G401 (cell line): ENCODE data around the gene ADAMTS2. TPM values are rescaled to one million over a fixed set of nuclear protein-coding genes. Genes with fewer than 3 reads are reported as not detected.
A peak's percentile ranks its signal among the peaks of the same experiment; 100 is the strongest.

Experiments used
- DNase-seq: peaks from one replicate; pipeline ENCODE4 v3.0.0-alpha.2; 2015; ENCODE audit warnings: low spot score
- in situ Hi-C: cut with HindIII; loops from 2 replicates; pipeline ENCODE4 v1.10.0; 2016; ENCODE audit warnings: low sequenced_read_pairs, mixed read lengths
- total RNA-seq: library from RNA; depleted of rRNA; stranded (reverse); fragments of >200 nt; shearing (Covaris generic); gene quantifications from 2 replicates; pipeline ENCODE4 v1.2.3, GENCODE V29; 2014

ADAMTS2 gene
- total RNA-seq, 1 experiment from 2014 or later, result not detected

DNA sequence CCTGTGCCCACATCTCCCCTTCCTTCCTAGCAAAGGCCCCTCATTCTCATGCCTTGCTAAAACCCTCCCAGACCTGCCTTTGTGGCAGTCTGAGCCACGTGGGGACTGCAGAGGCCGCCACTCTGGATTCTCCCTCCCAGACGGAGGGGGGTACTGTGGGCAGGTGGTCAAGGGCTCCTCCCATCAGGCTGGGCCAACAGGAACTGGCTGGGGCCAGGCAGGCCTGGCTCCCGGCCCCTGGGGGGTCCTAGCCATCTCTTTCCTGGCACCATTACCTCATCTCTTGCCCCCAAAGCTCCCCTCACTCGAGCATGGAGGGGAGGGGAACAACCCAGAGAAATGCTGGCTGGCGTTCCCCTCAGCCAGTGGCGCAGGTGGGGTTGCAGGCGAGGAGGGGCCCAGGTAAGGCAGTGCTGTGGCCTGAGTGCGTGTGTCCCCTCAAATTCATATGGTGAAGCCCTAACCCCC, 196.5 kb downstream of the ADAMTS2 start:
- in situ Hi-C loops, result no loop called here
- no peak for DNase-seq

DNA sequence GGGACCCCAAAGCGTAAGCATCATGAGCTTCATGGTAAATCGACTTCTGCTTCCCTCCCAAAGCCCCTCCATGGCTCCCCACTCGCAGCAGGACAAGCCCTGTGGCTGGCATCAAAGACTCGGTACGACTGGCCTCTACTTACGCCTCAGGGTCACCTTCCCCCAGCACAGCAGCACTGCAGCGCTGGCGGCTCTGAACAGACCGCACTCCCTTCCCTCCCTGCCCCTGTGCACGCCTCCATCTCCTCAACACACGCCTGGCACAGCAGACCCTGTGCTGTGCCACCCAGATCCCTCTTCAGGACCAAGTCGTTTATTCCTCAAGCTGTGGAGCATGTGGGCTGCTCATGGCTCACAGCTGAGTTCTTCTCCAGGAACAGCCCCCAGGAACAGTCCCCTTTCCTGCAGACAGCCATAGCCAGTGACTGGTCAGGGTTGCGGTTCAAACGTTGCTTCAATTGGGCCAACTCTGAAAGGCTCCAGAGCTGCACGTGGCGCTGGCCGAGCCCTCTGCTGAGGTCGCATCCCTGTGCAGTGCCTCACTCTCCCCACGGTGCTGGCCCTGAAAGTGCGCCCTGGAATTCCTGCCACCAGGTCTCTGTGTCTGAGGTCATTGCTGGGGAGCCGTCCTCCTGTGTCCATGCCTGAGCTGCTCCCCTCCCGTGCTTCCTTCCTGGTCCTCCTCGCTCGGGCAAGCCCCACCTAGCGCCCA, 197.1 kb downstream of the ADAMTS2 start:
- in situ Hi-C loops, result no loop called here
- no peak for DNase-seq

DNA sequence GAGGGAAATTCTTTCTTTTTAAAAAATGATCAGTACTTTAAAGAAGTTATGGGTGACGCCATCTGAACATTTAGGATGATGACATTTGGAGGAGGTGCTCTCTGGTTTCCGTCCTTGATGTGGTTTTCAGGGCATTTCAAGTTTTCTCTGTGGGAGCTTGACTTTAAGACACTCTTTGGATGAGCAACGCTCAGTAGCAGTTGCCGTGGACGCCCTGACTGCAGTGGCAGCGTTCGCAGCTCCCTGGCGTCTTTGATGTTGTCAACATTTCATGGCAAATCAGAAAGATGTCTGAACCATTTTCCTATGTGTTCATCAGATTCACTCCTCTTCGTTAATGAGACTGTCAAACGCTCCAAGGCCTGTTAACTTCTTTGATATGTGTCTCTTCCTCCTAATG, 199.0 kb downstream of the ADAMTS2 start:
- in situ Hi-C loops, result no loop called here
- no peak for DNase-seq

DNA sequence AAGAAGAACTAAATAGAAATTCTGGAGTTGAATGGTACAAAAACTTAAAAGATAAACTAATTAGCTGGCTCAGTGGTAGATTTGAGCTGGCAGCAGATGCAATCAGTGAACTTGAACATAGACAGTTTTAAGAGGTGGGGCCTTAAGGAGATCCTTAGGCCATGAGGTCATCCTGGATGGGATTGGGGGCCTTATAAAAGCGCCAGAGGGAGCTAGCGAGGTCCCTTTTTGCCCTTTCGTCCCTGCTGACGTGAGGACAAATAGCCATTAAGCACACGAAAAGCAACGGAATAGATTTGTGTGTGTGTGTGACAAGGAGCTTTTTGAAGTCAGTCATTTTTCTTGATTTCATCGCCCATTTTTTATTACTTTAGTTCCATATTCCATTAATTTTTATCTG, 201.8 kb downstream of the ADAMTS2 start:
- in situ Hi-C loops, result no loop called here
- DNase-seq, result no peak

DNA sequence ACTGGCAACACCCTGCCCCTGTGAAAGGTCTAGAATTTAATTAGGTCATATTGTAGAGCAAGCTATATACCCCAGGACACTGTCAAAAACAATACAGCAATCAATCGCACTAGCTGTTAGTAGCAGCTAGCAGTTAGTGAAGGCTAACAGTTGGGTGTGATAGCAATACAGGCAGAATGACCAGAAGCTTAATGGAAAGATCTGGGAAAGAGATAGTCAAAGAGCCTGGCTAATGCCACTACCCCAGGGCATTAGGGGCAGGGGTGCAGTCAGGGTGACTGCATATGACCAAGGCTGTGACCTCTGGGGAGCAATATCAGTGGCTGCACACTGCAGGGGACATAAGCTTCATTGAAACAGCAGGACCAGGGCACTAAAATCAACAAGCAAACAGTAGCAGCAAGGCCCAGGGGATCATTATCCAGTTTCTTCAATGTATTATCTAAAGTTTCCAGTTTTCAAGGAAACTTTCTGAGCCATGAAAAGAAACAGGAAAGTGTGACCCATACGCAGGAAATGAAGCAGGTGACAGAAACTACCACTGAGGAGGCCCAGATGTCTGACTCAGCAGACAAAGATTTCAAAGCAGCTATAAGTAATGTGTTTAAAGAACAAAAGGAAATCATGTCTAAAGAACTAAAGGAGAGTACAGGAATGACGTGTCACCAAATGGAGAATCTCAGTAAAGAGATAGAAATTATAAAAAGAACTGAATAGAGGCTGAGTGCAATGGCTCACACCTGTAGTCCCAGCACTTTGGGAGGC, 202.6 kb downstream of the ADAMTS2 start:
- in situ Hi-C loops, result no loop called here
- DNase-seq, result no peak

DNA sequence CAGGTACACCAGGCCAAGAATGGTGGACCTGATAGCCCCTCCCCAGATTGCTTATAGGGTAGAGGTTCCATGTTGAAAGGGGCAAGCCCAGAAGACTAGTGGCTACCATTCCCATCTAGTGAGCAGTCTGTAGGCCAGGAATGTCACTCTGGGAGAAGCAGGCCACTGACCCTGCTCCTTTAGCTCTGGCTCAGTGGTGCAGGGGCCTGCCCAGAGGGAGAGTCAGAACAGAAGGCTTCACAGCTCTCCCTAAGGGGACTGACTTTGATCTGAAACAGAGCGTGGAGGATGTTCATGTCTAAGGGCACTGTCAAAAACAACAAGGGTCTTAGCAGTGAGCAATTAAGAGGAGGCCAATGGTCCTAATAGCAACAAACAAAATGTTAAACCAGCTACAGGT, 203.4 kb downstream of the ADAMTS2 start:
- in situ Hi-C loops, result no loop called here
- no peak for DNase-seq

DNA sequence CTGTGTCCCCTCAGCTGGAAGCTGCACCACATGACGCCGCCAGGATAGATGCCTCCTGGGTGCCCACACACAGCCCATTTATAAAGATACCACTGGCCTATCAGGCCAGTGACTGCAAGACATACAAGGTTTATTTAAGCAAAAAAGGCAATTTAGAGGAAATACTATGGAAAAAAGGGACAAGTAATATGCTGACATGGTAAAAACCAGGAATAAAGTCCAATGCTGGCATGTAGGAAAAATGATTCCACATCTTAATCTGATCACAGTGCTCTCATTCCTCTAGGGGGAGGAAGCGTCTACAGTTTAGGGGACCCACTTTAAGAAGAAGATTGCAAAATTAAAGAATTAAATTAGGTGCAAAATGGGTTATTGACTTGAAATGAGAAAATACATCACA, 205.0 kb downstream of the ADAMTS2 start:
- in situ Hi-C loops, result no loop called here
- no peak for DNase-seq

DNA sequence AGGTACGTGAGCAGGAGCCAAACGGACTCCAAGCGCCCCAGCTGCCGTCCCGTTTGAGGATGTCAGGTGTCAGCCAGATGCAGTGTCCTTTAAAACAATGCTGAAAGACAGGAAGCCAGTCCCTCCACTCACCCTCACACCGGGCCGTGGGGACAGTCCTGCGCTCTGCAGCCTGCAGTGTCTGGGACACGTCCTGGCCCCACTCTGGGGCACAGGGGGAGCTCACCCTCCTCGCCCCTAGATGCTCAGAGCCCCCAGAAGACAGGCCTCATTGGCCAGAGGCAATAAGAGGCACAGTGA, 205.4 kb downstream of the ADAMTS2 start:
- in situ Hi-C loops, result no loop called here
- DNase-seq, result no peak

DNA sequence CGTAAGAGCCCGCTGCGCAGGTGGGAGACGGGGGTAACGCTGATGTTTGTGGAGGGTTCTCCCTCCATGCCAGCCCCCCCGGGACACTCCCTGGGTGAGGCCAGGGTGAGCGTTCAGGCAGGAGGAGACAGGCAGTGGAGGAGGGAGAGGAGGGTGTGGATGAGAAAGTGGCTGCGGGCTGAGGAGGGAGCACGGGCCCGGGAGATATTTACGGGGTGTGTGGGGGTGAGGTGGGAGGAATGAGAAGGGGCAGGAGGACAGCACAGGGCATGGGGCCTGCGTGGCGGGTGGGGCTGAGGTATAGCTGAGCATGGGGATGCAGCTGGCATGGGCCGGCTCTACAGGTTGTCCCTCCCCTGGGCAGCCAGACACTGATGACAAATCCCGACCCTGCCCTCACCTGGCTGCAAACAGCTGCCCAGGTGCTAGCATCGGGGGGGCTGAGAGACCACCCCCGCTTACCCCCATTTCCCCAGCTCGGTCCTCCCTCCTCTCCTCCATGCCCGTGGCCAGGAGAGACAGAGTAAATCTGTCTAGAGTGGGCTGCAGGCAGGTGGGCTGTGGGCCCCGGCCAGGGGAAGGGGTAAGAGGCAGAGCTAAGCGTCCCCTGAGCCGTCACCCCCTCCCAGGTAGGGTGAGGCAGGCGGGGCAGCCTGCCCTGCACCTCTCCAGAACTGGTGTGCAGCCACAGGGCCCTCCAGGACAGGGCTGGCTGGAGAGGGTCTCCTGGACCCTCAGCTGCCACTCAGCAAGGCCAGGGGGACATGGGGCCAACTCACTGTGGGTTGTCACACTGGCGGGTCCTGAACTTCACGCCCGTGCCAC, 205.9 kb downstream of the ADAMTS2 start:
- in situ Hi-C loops, result no loop called here
- no peak for DNase-seq

DNA sequence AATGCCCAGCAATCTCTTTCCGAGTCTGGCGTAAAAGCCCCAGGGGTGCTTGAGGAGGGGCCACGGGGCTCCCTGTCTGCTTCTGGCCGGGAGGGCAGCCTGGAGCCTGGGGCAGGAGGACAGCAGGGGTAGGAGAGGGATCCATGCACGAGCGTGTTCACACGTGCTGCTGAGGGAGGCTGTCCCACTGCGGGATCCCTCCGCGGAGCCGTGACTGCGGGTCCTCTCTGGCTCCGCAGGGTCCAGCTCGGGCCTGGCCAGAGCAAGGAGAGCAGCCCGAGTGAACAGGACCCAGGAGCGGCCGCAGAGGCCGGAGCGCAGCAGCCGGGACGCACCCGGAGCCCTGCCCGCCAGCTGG, 206.7 kb downstream of the ADAMTS2 start:
- in situ Hi-C loops, result no loop called here
- no peak for DNase-seq

DNA sequence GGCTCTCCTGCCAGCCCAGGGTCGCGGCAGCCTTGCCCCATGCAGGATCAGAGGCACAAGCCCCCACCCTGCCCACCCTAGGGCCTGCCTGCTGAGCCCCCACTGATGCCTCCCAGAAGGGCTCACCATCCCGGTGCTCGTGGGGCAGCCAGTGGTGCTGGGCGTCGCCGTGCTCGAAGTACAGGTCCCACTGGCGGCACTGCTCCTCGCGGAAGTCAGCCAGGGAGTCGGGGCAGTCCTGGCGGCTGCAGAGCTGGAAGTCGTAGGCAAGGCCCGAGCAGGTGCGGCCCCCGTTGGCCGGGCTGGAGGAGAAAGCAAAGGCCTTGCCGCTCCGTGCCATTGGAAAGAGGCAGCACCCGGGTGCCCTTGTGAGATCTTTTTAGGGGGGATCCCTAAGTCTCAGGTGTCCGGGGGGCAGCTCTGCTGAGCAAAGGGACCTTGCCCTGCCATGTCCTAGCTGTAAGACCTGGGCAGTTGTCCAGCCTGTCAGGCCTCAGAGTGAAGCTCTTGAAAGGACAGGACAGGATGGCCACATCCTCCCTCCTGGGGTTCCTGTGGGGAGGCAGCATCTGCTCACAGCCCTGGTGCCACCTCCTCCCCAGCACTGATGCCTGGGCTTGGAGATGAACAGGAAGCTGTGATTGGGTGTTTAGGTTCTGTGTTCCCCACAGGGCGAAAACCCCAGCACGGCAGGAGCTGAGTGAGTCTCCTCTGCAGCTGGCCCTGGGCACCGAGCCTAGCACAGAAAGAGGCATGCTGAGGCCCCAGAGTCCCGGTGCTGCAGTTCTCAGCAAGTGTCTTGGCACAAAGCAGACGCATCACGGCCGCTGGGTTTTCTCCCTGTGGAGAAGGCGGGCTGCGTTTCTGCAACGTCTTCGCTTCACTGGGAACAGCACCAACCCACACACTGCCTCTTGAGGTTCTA, 207.4 kb downstream of the ADAMTS2 start:
- DNase-seq, result peak; percentile 4
- in situ Hi-C loops, result no loop called here

DNA sequence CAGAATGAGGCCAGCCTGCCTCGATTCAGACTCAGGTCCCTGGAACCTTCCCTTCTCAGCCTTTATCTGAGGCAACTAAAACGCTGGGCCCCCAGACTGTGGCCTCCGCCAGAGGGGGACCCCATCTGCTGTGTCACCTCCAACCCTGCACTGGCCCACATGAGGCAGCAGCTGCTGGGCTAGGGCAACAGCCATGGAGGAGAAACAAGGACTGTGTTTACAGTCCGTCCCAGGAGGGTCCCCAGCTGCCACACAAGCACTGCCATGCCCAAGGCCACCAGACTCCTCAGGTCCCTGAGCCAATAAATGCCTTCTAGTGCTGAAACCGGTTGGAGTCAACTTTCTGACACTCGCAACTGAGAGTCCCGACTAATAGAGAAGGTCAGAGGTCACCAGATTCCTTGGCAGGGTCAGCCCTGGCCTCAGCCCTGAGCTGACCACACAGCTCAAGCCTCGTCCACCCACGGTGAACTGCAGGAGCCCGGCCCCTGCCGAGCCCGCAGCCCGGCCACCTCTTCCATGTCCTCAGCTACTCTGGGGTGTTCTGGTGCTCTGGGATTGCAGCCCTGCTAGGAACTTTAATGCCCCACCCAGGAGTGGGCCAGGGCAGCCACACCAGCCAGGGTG, 208.1 kb downstream of the ADAMTS2 start:
- in situ Hi-C loops, result no loop called here
- no peak for DNase-seq

DNA sequence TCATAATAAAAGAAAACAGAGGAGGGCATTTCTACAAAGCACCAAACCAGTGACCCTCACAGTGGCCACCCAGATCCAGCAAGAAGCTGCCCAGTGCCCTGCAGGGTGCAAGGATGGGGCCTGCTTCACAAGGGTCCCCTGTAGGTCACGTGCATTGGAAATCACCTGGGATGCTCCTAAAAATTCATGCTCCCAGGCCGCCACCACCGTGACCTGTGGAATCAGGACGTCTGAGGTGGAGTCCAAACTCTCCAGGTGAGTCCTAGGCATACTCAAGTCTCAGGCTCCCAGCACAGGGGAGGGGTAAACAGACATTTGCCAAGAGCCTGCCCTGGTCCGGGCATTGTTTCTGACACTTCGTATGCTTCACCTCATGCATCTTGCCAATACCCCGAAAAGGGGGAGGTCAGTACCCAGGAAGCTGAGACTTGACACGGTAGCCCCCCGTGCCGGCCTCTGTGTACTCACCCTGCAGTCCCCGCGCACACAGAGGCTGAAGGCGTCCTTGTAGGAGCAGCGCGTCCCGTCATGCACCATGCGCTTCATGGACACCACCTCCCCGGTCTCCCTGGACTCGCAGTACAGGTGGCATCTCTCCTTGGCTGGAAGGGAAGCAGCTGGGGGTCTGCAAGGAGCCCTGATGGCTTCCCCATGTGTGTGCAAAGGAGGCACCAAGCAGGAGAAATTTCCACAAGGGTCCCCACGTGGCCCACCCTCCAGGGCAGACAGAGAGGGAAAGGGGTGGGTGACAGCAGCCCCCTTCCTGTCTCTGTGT, 209.6 kb downstream of the ADAMTS2 start:
- in situ Hi-C loops, result no loop called here
- no peak for DNase-seq

DNA sequence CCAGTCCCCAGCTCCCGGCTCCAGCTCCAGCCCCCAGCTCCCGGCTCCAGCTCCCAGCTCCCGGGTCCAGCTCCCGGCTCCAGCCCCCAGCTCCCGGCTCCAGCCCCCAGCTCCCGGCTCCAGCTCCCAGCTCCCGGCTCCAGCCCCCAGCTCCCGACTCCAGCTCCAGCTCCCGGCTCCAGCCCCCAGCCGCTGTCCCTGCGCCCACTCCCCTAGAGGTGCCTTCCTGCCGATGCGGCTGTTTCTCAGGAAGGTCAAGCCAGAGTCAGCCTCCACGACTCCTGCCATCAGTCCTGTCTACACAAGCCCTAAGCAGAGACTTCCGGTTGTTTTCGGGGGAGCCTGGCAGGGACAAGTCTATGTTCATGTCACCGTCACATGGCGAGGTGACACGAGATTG, 210.3 kb downstream of the ADAMTS2 start:
- no peak for DNase-seq
- in situ Hi-C loops, result no loop called here

DNA sequence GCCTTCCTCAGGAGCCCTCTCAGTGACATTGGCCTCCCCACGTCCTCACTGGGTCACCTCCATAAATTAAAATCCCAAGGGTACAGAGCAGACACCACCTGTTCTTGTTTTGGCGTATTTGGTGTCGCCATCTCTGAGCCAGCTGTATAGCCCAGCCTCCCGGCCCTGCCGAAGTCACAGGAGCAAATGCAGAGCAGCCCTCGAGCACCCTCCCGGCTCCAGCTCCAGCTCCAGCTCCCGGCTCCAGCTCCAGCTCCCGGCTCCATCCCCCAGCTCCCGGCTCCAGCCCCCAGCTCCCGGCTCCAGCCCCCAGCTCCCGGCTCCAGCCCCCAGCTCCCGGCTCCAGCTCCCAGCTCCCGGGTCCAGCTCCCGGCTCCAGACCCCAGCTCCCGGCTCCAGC, 210.8 kb downstream of the ADAMTS2 start:
- in situ Hi-C loops, result no loop called here
- no peak for DNase-seq

DNA sequence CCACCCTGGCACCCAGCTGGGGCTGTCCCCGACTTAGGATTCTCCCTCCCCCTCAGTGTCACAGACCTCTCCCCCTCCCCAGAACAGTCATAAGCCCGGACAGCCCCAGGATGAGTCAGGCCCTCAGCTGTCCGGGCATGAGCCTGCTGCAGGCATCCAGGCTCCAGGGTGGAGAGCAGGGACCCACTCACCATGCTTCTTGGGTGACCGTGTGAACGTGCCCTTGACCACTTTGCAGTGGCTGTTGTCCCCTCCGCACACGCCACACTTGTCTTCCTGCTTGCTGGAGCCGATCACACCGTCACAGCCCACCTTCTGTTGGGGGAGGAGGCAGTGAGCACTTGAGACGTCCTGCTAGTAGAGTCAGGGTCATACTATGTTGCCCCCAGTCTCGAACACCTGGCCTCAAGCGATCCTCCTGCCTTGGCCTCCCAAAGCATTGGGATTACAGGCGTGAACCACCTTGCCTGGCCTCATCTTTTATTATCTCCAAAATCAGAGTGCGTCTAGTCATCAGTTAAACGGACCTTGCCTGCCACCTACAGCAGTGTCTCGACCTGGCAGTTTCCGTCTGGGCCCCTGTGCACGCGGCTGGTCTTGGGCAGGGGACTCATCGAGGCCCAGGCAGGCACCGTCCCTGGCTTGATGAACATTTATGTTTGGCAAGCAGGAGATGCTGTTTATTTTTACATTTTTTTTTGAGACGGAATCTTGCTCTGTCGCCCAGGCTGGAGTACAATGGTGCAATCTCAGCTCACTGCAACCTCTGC, 212.5 kb downstream of the ADAMTS2 start:
- in situ Hi-C loops, result no loop called here

DNA sequence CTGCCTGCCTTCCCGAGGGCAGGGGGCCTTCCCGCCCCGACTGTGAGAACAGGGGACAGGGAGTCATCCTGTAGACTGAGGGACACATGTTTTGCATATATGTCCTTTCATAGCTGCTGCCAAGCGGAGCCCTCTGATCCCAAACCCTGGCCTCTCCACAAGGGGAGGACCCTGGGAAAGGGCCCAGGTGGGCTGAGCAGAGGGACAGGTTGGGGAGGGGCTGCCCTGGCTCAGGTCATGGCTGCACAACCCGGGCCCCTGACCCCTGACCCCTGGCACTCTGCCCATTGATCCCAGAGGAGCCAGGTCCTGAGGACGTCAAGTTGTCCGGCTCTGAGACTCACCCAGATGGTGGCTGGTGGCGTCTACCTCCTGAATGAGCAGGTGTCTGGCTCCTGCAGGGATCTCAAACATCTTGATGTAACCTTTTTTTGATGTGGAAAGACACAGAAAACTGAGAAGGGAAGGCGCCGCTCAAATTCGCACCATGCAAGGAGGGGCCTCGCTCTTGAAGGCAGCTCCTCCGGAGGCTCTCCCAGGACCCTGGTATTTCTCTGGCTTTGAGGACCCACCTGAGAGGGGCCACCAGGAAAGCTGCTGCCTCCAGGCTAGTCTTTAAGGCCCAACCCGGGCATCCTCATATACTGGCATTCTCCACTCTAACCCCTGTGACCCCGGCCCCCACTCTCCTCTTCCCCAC, 213.2 kb downstream of the ADAMTS2 start:
- in situ Hi-C loops, result no loop called here
- no peak for DNase-seq

More for the DNA sequence above, 212.5 kb downstream of the ADAMTS2 start:
- no peak for DNase-seq
